Muscle of leg (tissue), 11 donors: ENCODE measurements around the gene TPRKB. TPM values are rescaled to one million over a fixed set of nuclear protein-coding genes. Genes with fewer than 3 reads are reported as not detected.
A peak's percentile ranks its signal among the peaks of the same experiment; 100 is the strongest.
"Not testable (repeated sequence)": the region's sequence is repeated elsewhere in the genome, so short reads cannot be mapped to it uniquely, and the experiment has no call there.

Experiments used
- DNase-seq: peaks from one replicate; pipeline ENCODE4 v3.0.0; 2013
- H3K27ac ChIP-seq: one replicate; pipeline ENCODE4 v1.5.1; 2013; ENCODE audit warnings: mild to moderate bottlenecking, low read length, control low read depth
- H3K27me3 ChIP-seq: one replicate; pipeline ENCODE4 v1.6.1; 2013; ENCODE audit warnings: low read length; ENCODE audit not compliant: control insufficient read depth, insufficient read depth
- H3K36me3 ChIP-seq: one replicate; pipeline ENCODE4 v1.6.1; 2013; ENCODE audit warnings: low read length; ENCODE audit not compliant: control insufficient read depth, insufficient read depth
- H3K4me1 ChIP-seq: one replicate; pipeline ENCODE4 v1.6.1; 2013; ENCODE audit warnings: low read length; ENCODE audit not compliant: control insufficient read depth, insufficient read depth
- H3K4me3 ChIP-seq: one replicate; pipeline ENCODE4 v1.5.1; 2013; ENCODE audit warnings: low read length, control low read depth
- H3K9me3 ChIP-seq: replicated peaks from 2 replicates; pipeline ENCODE4 v1.6.1; 2013; ENCODE audit warnings: low read depth, low read length; ENCODE audit not compliant: control insufficient read depth
- WGBS: methylation state at CpG from one replicate; pipeline ENCODE4 v1.1.5; 2013; ENCODE audit warnings: missing lambda C conversion rate; ENCODE audit not compliant: insufficient coverage; 5-methylcytosine and 5-hydroxymethylcytosine counted together
- polyA plus RNA-seq, 8 donors: library from polyadenylated mRNA; unstranded; fragments of 120-200 nt; gene quantifications; one replicate each; pipeline versions ENCODE4 v1.2.1 to v1.2.3, GENCODE V29; 2013; ENCODE audit warnings: inconsistent platforms in 1 of 8, low replicate concordance in 1 of 8; ENCODE audit not compliant: insufficient read length in 8 of 8, insufficient read depth in 1 of 8
- total RNA-seq: library from RNA; stranded (reverse); fragments of 120-200 nt; gene quantifications from one replicate; pipeline ENCODE4 v1.2.4, GENCODE V29; 2013

The TPRKB gene
- total and polyA plus RNA-seq, 9 donors: 36.3 to 48.8 (median 41.2) TPM

- not testable (repeated sequence) for H3K36me3 ChIP-seq, H3K27ac ChIP-seq, H3K27me3 ChIP-seq, H3K4me1 ChIP-seq, H3K9me3 ChIP-seq, H3K4me3 ChIP-seq
- no CpG with 5 or more reads among the region's 4 CpGs for WGBS
- DNase-seq: peak; percentile 11
Measured at GRCh38 chr2:73690372-73691088, 46.6 kb downstream of the TPRKB start.

- H3K27me3 ChIP-seq, H3K9me3 ChIP-seq, H3K4me3 ChIP-seq, H3K4me1 ChIP-seq, H3K36me3 ChIP-seq, DNase-seq, H3K27ac ChIP-seq: not testable (repeated sequence)
- 95% methylated on average over 4 of the region's 5 CpGs for WGBS
Measured at GRCh38 chr2:73688494-73688893, 48.7 kb downstream of the TPRKB start.

GRCh38 chr2:73685764-73686438 lies 51.2 kb downstream of the TPRKB start:
- no peaks in the 10 kb centered on the region for H3K4me1 ChIP-seq
- WGBS: 80% methylated on average over 2 of the region's 4 CpGs
- H3K9me3 ChIP-seq: no peaks in the 10 kb centered on the region
- H3K27me3 ChIP-seq: no peaks in the 10 kb centered on the region
- no peak overlapping the region for H3K4me3 ChIP-seq
- H3K36me3 ChIP-seq: no peaks in the 10 kb centered on the region
- no peak for DNase-seq
- no peak overlapping the region for H3K27ac ChIP-seq

- WGBS: 40% methylated on average over 1 of the region's 9 CpGs
- not testable (repeated sequence) for DNase-seq, H3K4me3 ChIP-seq, H3K27me3 ChIP-seq, H3K36me3 ChIP-seq, H3K27ac ChIP-seq, H3K4me1 ChIP-seq, H3K9me3 ChIP-seq
Measured at GRCh38 chr2:73684905-73685304, 52.2 kb downstream of the TPRKB start.

- not testable (repeated sequence) for H3K36me3 ChIP-seq, H3K9me3 ChIP-seq, H3K27ac ChIP-seq, H3K27me3 ChIP-seq, H3K4me3 ChIP-seq, DNase-seq, H3K4me1 ChIP-seq
- 38% methylated on average over 1 of the region's 1 CpG for WGBS
Measured at GRCh38 chr2:73684325-73684724, 52.8 kb downstream of the TPRKB start.

GRCh38 chr2:73679951-73680571 lies 57.1 kb downstream of the TPRKB start:
- H3K9me3 ChIP-seq, H3K4me3 ChIP-seq, H3K27ac ChIP-seq, H3K27me3 ChIP-seq, H3K4me1 ChIP-seq, H3K36me3 ChIP-seq: not testable (repeated sequence)
- DNase-seq: peak; percentile 14
- no CpG with 5 or more reads among the region's 5 CpGs for WGBS

Other genes starting within 250 kb of the TPRKB start
- not detected for gene NAT8, start 94.9 kb downstream of the TPRKB start, total RNA-seq
- under 1 TPM in 5 of 8 donors, not detected in 3; 0.13 to 0.60 (median 0.19) TPM for gene NAT8, start 94.9 kb downstream of the TPRKB start, polyA plus RNA-seq
- gene DUSP11, start 42.8 kb upstream of the TPRKB start, total RNA-seq: 18.6 TPM
- 10 to 100 TPM; 15.1 to 21.9 (median 18.3) TPM for gene DUSP11, start 42.8 kb upstream of the TPRKB start, polyA plus RNA-seq
- gene C2orf78, start 46.8 kb upstream of the TPRKB start, total RNA-seq: not detected
- not detected for gene C2orf78, start 46.8 kb upstream of the TPRKB start, polyA plus RNA-seq
- 32.6 TPM for gene STAMBP, start 91.6 kb upstream of the TPRKB start, total RNA-seq
- 10 to 100 TPM; 30.2 to 45.7 (median 38.7) TPM for gene STAMBP, start 91.6 kb upstream of the TPRKB start, polyA plus RNA-seq
- 1.3 TPM for gene ACTG2, start 155.7 kb upstream of the TPRKB start, total RNA-seq
- gene ACTG2, start 155.7 kb upstream of the TPRKB start, polyA plus RNA-seq: 10 to 100 TPM in 4 of 8 donors, 1 to 10 TPM in 4; 5.2 to 38.2 (median 10.9) TPM
- 45.7 TPM for gene DGUOK, start 189.5 kb upstream of the TPRKB start, total RNA-seq
- 10 to 100 TPM; 35.0 to 50.5 (median 43.5) TPM for gene DGUOK, start 189.5 kb upstream of the TPRKB start, polyA plus RNA-seq
- gene TET3, start 247.6 kb upstream of the TPRKB start, total RNA-seq: 5.5 TPM
- gene TET3, start 247.6 kb upstream of the TPRKB start, polyA plus RNA-seq: 10 to 100 TPM in 1 of 8 donors, 1 to 10 TPM in 7; 6.5 to 10.9 (median 8.4) TPM